GM19099 (cell line): ENCODE data around the gene S100A12.

Experiments used
- POLR2A ChIP-seq: IDR thresholded peaks from 3 replicates; pipeline ENCODE4 v1.6.1; 2011; ENCODE audit warnings: low read depth; ENCODE audit not compliant: insufficient read length; ENCODE audit errors: extremely low read depth

S100A12 gene

GRCh38 chr1:153384958-153385580 is 9.6 kb upstream of the S100A12 start:
- TF ChIP-seq POLR2A, result no peak

- TF ChIP-seq POLR2A, result no peak
Measured at GRCh38 chr1:153380711-153381110, 5.3 kb upstream of the S100A12 start.

DNA sequence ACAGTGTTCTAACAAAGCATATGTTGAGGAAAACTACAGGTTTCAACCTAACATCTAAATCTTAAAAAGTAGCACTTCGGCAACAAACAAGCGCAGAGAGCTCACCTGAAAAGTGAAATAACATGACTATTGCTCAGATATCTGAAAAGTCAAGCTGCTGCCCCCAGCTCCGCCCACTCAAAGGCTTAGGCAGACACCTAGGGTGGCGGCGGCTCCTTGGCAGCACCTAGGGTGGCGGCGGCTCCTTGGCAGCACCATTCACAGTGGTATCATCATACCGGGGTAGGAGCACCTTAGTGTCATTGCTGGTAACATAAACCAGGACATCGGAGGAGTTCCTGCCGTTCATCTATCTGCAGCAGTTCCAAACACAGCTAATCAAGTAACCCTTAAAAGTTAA is 4.2 kb upstream of the S100A12 start:
- TF ChIP-seq POLR2A, result no peak

DNA sequence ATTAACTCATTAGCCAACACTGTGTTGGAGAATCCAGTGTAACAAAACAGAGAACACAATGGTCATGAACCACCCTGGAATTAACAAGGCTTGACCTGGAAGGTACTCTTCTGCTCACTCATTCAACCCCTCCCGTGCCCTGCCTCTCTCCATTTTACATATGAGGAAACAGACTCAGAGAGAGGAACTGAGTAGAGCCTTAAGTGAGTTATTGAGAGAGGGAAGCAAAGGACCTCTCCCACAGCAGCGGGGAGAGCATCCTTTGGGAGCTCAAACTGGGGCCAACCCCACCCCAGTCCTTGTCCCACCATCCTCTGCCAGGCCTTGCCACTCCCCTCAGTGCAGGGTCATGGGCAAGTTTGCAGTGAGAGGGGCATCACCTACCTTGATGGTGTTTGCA is 1.4 kb downstream of the S100A12 start:
- TF ChIP-seq POLR2A, result no peak

GRCh38 chr1:153372571-153372970 is 2.9 kb downstream of the S100A12 start:
- TF ChIP-seq POLR2A, result no peak

DNA sequence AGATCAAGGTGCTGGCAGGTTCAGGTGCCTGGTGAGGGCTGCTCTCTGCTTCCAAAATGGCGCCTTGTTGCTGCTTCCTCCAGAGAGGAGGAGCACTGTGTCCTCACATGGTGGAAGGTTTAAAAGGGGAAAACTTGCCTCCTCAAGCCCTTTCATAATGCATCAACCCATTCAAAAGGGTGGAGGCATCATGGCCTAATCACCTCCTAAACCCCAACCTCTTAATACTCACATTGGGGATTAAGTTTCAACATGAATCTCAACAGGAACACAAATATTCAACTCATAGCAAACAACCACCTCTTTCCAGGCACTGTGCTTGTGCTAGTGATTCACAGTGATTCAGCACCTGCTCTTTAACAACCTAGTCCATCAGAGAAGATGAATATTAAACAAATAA is 4.2 kb downstream of the S100A12 start:
- TF ChIP-seq POLR2A, result no peak

DNA sequence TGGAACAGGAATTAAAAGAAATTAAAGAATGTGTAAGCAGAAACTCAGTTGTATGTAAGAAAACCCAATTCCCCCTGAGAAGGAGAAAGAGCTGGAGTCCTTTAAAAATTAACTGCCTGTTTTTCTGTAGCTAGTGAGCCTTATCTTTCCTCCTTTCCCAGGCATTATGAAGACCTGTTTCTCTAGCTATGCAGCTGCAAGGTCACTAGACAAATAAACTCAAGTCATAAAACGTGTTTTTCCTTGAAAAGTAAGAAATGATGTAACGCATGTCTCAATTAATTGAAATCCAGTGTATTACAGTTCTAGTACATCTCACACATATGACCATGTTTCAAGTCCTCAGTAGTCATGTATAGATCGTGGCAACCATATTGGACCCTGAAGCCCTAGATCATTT is 5.3 kb downstream of the S100A12 start:
- TF ChIP-seq POLR2A, result no peak

DNA sequence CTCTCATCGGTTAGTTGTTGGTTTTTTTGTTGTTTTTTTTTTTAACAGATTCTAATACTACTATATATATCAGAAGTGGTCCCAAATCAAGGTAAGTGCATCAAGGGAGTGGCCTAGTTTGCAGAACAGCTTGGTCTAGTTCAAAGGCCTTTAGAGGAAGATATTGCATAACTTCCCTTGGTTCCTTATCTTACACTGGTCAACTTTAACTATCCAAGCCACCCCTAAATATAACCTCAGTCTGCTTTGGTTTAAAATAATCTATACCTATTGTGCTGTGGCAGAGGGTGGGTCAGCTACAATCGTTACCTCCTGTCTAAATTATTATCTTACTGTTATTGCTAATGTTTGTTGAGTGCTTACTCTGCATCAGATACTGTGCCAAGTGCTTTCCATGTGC is 6.9 kb downstream of the S100A12 start:
- TF ChIP-seq POLR2A, result no peak

GRCh38 chr1:153367090-153367489 is 8.3 kb downstream of the S100A12 start:
- no peak for TF ChIP-seq POLR2A

GRCh38 chr1:153366261-153366660 is 9.2 kb downstream of the S100A12 start:
- no peak for TF ChIP-seq POLR2A

- no peak for TF ChIP-seq POLR2A
Measured at GRCh38 chr1:153365696-153366095, 9.7 kb downstream of the S100A12 start.

DNA sequence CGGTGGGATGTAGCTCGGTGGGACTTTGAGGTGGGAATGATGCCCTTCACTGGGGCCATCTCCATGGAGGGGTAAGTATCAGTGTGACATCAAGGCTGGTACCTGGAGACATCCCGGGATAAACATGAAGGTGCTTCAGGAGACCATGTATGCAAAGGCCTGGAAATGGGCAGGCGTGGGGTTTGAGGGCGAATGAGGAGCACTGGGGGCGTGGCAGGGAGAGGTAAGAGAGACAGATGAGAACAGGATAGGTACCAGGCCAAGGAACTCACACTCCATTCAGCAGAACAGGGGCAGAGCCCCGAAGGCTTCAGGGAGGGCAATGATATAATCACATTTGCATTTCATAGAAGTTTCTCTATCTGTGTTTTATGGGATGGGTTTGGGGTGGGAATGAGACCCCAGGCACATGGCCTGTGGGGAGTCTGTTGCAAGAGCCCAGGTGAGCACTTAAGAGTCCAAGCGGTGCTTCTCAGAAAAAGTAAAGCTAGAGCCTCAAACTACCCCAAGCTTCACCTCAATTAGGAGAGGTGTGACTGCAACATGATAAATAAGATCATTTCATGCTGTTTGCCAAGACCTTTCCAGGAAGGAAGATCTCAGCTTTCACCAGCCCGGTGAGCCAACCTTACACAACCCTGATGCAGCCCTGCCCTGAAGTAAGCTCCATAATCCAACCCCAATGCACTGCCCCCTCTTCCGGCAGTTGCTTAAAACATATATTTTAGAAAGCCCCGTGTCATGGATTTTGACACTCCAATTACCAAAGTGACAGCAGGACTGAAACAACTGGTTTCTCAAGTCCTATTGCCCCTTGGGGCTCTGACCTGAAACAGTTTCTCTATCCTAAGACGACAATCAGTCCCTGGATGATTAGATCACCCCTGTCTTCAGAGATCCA is 10.4 kb downstream of the S100A12 start:
- TF ChIP-seq POLR2A, result no peak

GRCh38 chr1:153364156-153364555 is 11.3 kb downstream of the S100A12 start:
- no peak for TF ChIP-seq POLR2A

DNA sequence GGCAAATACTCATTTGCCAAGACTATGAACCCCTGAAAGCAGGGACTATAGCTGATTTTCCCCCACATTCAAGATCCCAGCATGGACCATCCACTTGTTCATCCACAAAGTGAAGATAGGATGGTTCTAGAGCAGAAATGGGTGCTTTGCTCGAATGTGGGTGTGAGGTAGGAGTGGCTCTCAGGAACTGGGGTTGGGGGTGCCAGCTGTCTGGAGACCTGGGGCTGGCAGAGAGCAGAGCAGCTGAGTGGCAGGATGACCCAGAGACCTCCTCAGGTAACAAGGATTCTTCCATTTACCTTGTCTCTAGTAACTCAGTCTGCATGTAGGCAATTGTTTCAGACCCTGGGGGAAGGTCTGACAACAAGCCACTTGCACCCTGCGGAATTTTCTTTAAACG is 11.8 kb downstream of the S100A12 start:
- TF ChIP-seq POLR2A, result no peak

- TF ChIP-seq POLR2A, result no peak
Measured at GRCh38 chr1:153362187-153362775, 13.1 kb downstream of the S100A12 start.

DNA sequence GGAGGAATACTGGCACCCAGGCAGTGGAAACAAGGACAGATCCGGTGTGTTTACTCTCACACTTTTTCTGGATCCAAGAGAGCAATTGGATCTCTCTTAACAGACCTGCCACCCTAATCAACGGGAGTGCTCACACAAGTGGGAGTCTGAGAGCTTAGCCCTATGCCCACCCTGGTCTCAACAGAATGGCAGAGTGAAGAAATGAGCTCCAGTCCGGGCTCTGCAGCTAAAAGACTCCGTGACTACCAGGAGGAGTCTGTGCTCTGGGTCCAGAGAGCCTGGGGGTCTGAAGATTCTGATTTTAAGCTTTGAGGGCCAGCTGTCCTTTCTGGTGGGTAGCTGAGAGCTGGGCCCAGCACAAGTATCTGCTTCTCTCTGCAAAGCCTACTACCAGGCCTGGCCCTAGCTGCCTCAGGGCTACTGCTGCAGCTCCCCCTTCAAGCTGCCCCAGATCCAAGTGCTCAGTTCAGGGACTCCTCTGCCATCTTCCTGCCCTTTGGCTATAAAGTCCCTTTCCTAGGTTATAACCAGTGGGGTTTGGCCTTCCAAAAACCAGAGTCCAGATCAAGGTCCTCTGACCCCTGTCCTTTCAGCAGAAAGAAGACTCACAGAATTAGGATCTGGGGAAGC is 13.8 kb downstream of the S100A12 start:
- TF ChIP-seq POLR2A, result no peak
